Transverse colon (tissue), 4 donors: ENCODE data around the gene ATF4. TPM values are rescaled to one million over a fixed set of nuclear protein-coding genes. Genes with fewer than 3 reads are reported as not detected.

ENCODE experiments used
- DNase-seq: peaks from one replicate; pipeline ENCODE4 v3.0.0-alpha.2; 2019
- H3K27ac ChIP-seq, 4 donors: fragments of 200-600 bp; sonication (generic); 2 replicates each; pipeline ENCODE4 v1.5.1; 2016 to 2018; ENCODE audit warnings: inconsistent platforms in 4 of 4
- H3K27me3 ChIP-seq: fragments of 200-600 bp; sonication (generic); 2 replicates; pipeline ENCODE4 v1.5.1; 2017; ENCODE audit warnings: inconsistent platforms
- H3K36me3 ChIP-seq, 4 donors: fragments of 200-600 bp; sonication (generic); 2 replicates each; pipeline ENCODE4 v1.5.1; 2017 to 2019; ENCODE audit warnings: inconsistent platforms in 4 of 4
- H3K4me1 ChIP-seq, 4 donors: fragments of 200-600 bp; sonication (generic); 2 replicates each; pipeline ENCODE4 v1.5.1; 2017 to 2020; ENCODE audit warnings: inconsistent platforms in 4 of 4
- H3K4me3 ChIP-seq, 4 donors: fragments of 200-600 bp; sonication (generic); 1 replicate in 1 of 4; 2 replicates in 3 of 4; pipeline versions ENCODE4 v1.5.1 to v1.6.1; 2017 to 2019; ENCODE audit warnings: inconsistent platforms in 4 of 4
- H3K9me3 ChIP-seq, 2 donors: fragments of 200-600 bp; sonication (generic); 2 replicates each; pipeline ENCODE4 v1.5.1; 2017 to 2019; ENCODE audit warnings: inconsistent platforms in 2 of 2
- EP300 ChIP-seq: sonication (generic); formaldehyde crosslinking; IDR thresholded peaks from one replicate; pipeline ENCODE4 v1.6.1; 2017; ENCODE audit warnings: antibody characterized with exemption, low read depth
- POLR2A ChIP-seq: fragments of 450-650 bp; IDR thresholded peaks from one replicate; pipeline ENCODE4 v1.6.1; 2016; ENCODE audit warnings: antibody characterized with exemption, mild to moderate bottlenecking, moderate library complexity
- POLR2AphosphoS5 ChIP-seq, 3 donors: sonication (generic); formaldehyde crosslinking; IDR thresholded peaks; one replicate each; pipeline ENCODE4 v1.6.1; 2016; ENCODE audit warnings: antibody characterized with exemption in 3 of 3
- WGBS, 2 donors: methylation state at CpG; one replicate each; pipeline ENCODE4 v1.1.5; 2018; ENCODE audit warnings: low coverage in 1 of 2; 5-methylcytosine and 5-hydroxymethylcytosine counted together
- in situ Hi-C, 4 donors: fragments of 200-750 bp; cut with MboI; loops; one replicate each; pipeline versions ENCODE4 v1.15.0 to v1.15.1; 2017; ENCODE audit warnings: low sequenced_read_pairs in 3 of 4, low pct_ligation_motif_present in 1 of 4, low pct_unique_long_range_greater_than_20kb in 1 of 4
- intact Hi-C: fragments of 100-400 bp; cut with DNase I; formaldehyde crosslinking; loops from one replicate; pipeline ENCODE4 v1.15.1; 2023; ENCODE audit warnings: low total_unique reads
- total RNA-seq, 4 donors: library from RNA; depleted of rRNA; stranded (reverse); fragments of >200 nt; gene quantifications; one replicate each; pipeline ENCODE4 v1.1.0, GENCODE V29; 2016
- TF ChIP-seq, protein P1 (sequence below), 5 experiments: fragments of 200-600 bp in 3 of 5; fragments of 450-650 bp in 2 of 5; sonication (generic) in 3 of 5; IDR thresholded peaks; 1 replicate in 2 of 5; 2 replicates in 3 of 5; pipeline ENCODE4 v1.5.1; 2016 to 2017; ENCODE audit warnings: antibody characterized with exemption in 5 of 5, inconsistent platforms in 3 of 5, mild to moderate bottlenecking in 2 of 5, moderate library complexity in 1 of 5

The ATF4 gene
- total RNA-seq, 4 donors from 2014 or later, result 262 to 566 (median 339) TPM

DNA sequence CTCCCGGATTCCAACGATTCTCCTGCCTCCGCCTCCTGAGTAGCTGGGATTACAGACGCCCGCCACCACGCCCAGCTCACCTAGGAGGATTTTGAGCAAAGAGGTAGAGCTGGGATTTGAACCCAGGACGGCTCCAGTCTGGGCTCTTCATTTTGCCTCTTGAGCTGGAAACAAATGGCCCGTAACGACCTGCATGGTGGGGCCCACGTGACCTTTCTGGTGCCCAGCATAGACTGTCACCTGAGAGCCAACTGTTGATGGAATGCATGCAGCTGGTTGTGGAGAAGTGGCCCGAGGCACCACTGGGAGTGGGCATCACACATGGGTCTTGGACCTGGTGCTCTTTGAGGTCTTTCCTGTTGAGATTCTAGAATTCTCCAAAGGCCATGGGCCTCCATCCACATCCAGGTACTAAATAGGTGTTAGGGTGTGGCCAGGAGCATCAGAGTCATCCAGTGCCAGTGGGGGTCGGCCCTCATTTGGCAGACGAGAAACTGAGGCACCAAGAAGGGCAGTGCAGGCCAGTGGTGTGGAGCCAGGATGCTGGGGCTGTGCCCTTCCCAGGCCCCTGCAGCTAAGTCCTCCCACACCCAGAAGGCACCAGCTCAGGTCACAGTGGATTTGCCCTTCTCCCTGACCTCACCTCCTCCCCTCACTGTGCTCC, 3.9 kb downstream of the ATF4 start:
- in situ Hi-C loops (no loop called here), intact Hi-C loops (loop anchor here (10.0 kb wide), 1 partner anchor 349 kb away; no protein-coding TSS in a partner anchor)
- Histone ChIP-seq H3K27ac (peak overlapping the region; percentile 96 to 100 (median 100)), H3K27me3 (no peaks in the 10 kb centered on the region), H3K36me3 (peaks cover 0 to 14% (median 9%) of the 10 kb centered on the region in 4 donors), H3K4me1 (peaks cover 38 to 64% (median 59%) of the 10 kb centered on the region in 4 donors), H3K9me3 (no peaks in the 10 kb centered on the region), H3K4me3 (peak overlapping the region in 1 of 4 donors; percentile 93)
- no peak for TF ChIP-seq POLR2A
- TF ChIP-seq, protein P1, sequence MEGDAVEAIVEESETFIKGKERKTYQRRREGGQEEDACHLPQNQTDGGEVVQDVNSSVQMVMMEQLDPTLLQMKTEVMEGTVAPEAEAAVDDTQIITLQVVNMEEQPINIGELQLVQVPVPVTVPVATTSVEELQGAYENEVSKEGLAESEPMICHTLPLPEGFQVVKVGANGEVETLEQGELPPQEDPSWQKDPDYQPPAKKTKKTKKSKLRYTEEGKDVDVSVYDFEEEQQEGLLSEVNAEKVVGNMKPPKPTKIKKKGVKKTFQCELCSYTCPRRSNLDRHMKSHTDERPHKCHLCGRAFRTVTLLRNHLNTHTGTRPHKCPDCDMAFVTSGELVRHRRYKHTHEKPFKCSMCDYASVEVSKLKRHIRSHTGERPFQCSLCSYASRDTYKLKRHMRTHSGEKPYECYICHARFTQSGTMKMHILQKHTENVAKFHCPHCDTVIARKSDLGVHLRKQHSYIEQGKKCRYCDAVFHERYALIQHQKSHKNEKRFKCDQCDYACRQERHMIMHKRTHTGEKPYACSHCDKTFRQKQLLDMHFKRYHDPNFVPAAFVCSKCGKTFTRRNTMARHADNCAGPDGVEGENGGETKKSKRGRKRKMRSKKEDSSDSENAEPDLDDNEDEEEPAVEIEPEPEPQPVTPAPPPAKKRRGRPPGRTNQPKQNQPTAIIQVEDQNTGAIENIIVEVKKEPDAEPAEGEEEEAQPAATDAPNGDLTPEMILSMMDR (IDR thresholded peaks at IDR 0.05), result no peak
- no peak for TF ChIP-seq POLR2AphosphoS5 (IDR thresholded peaks at IDR 0.05)
- no peak for TF ChIP-seq EP300
- no peak for DNase-seq
- WGBS, 2 donors, result 66% methylated on average over 6 of the region's 13 CpGs; no CpG with 5 or more reads in 1 of the 2 donors

DNA sequence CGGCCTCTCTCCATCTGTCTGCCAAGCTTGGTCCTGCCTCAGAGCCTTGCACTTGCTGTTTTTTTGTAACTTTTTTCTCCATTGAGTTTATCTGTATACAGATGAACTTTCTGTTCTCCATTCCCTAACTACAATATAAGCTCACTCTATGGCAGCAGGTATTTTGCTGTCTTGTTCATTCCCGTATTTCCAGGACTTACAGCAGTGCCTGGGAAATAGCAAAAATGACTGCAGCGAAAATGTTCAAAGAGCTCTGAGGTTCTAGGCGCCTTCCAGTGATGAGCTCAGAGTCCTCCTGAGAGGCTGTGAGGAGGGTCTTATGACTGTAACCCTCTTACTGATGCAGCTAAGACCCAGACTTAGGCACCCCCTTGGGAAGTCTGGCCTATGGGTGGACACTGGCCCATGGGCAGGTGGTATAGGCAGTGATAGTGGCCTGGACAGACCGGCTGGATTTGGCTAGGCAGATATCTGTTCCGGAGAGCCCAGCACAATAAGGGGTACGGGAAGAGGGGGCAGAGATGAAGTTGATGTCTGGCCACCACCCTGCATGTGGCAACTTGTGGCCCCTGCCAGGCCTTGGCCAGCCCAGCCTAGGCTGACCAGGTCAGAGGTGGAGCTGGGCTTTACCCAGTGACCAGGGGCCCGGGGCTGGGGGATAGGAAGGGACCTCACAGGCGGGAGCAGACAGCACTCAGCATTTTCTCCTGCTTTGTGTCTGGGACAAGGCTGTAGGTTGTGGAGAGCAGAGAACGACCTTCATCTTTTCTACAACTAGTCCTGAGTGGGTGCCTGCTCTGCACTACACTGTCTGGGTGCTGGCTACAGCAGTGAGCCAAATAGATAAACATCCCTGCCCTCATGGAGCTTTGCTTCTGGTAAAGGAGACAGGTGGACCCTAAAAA, 4.6 kb downstream of the ATF4 start:
- DNase-seq, result no peak
- intact Hi-C loops, result loop anchor here (10.0 kb wide), 1 partner anchor 350 kb away; no protein-coding TSS in a partner anchor
- H3K4me1 ChIP-seq, result peaks cover 45 to 70% (median 65%) of the 10 kb centered on the region in 4 donors
- no peaks in the 10 kb centered on the region for H3K27me3 ChIP-seq
- H3K27ac ChIP-seq, result peak overlapping the region; percentile 96 to 100 (median 100)
- H3K9me3 ChIP-seq, result no peaks in the 10 kb centered on the region
- H3K36me3 ChIP-seq, result peaks cover 0 to 14% (median 9%) of the 10 kb centered on the region in 4 donors
- in situ Hi-C loops, result loop anchor here in 3 of 4 donors (25.0 kb wide), 2 partner anchors 363 to 837 kb away; partner anchors contain the start of genes SGSM3 (in 3 of the 3) and CBX7 (in 1 of the 3)
- WGBS, 2 donors, result 62 to 87% methylated on average over 2 to 10 of the region's 10 CpGs
- no peak overlapping the region for H3K4me3 ChIP-seq
- TF ChIP-seq POLR2AphosphoS5 (IDR thresholded peaks at IDR 0.05), result no peak
- no peak for TF ChIP-seq POLR2A
- TF ChIP-seq, protein P1 (IDR thresholded peaks at IDR 0.05), result no peak
- TF ChIP-seq EP300, result no peak

GRCh38 chr22:39525658-39525975, 5.3 kb downstream of the ATF4 start:
- Histone ChIP-seq H3K4me3 (no peak overlapping the region), H3K9me3 (no peaks in the 10 kb centered on the region), H3K27ac (peak overlapping the region in 3 of 4 donors; percentile 96 to 100 (median 97)), H3K36me3 (peaks cover 0 to 14% (median 9%) of the 10 kb centered on the region in 4 donors), H3K4me1 (peaks cover 45 to 76% (median 70%) of the 10 kb centered on the region in 4 donors), H3K27me3 (no peaks in the 10 kb centered on the region)
- in situ Hi-C loops, result loop anchor here in 3 of 4 donors (25.0 kb wide), 2 partner anchors 363 to 837 kb away; partner anchors contain the start of genes SGSM3 (in 3 of the 3) and CBX7 (in 1 of the 3)
- intact Hi-C loops, result loop anchor here (10.0 kb wide), 1 partner anchor 351 kb away; no protein-coding TSS in a partner anchor
- no peak for DNase-seq
- TF ChIP-seq POLR2A, result no peak
- no peak for TF ChIP-seq POLR2AphosphoS5 (IDR thresholded peaks at IDR 0.05)
- TF ChIP-seq EP300, result no peak
- TF ChIP-seq, protein P1 (IDR thresholded peaks at IDR 0.05), result no peak
- 73 to 83% methylated on average over 3 to 4 of the region's 4 CpGs for WGBS, 2 donors
